CD14-positive monocyte (primary cell): ENCODE data around the gene GH1. TPM values are rescaled to one million over a fixed set of nuclear protein-coding genes. Genes with fewer than 3 reads are reported as not detected.

Experiments used
- DNase-seq, 3 donors: peaks; one replicate each; pipeline ENCODE4 v3.0.0-alpha.2; 2011 to 2022
- H2AFZ ChIP-seq: 2 replicates; pipeline ENCODE4 v1.6.0; 2012; ENCODE audit warnings: mild to moderate bottlenecking, low read depth, low read length, inconsistent platforms; ENCODE audit not compliant: insufficient read depth, poor library complexity, severe bottlenecking
- H3K27ac ChIP-seq, 2 donors: 1 replicate in 1 of 2; 2 replicates in 1 of 2; pipeline ENCODE4 v1.5.1; 2012 to 2013; ENCODE audit warnings: low read length in 2 of 2, control low read depth in 1 of 2, inconsistent platforms in 1 of 2, low read depth in 1 of 2, mild to moderate bottlenecking in 1 of 2
- H3K27me3 ChIP-seq, 2 donors: one replicate each; pipeline versions ENCODE4 v1.6.0 to v1.6.1; 2011 to 2013; ENCODE audit warnings: low read length in 2 of 2; ENCODE audit not compliant: control insufficient read depth in 2 of 2, insufficient read depth in 2 of 2
- H3K36me3 ChIP-seq, 2 donors: replicated peaks in 1 of 2; 1 replicate in 1 of 2; 2 replicates in 1 of 2; pipeline versions ENCODE4 v1.5.1 to v1.6.1; 2012 to 2013; ENCODE audit warnings: low read length in 2 of 2, control low read depth in 1 of 2, inconsistent platforms in 1 of 2, mild to moderate bottlenecking in 1 of 2; ENCODE audit not compliant: insufficient read depth in 2 of 2, control insufficient read depth in 1 of 2
- H3K4me1 ChIP-seq, 2 donors: 1 replicate in 1 of 2; 2 replicates in 1 of 2; pipeline versions ENCODE4 v1.5.1 to v1.6.1; 2012 to 2013; ENCODE audit warnings: low read length in 2 of 2, control low read depth in 1 of 2, inconsistent platforms in 1 of 2, mild to moderate bottlenecking in 1 of 2, moderate library complexity in 1 of 2; ENCODE audit not compliant: insufficient read depth in 2 of 2, control insufficient read depth in 1 of 2
- H3K4me2 ChIP-seq: replicated peaks from 2 replicates; pipeline ENCODE3; 2012; ENCODE audit warnings: low read length, moderate library complexity, mild to moderate bottlenecking; ENCODE audit not compliant: poor library complexity, severe bottlenecking; ENCODE audit errors: extremely low read depth
- H3K4me3 ChIP-seq, 3 experiments: fragments of 200-600 bp in 1 of 3; sonication (generic) in 1 of 3; replicated peaks in 1 of 3; 1 replicate in 2 of 3; 2 replicates in 1 of 3; pipeline ENCODE4 v1.5.1; 2011 to 2013; ENCODE audit warnings: low read length in 3 of 3, mild to moderate bottlenecking in 3 of 3, control low read depth in 2 of 3, low read depth in 2 of 3, inconsistent platforms in 1 of 3, moderate library complexity in 1 of 3
- H3K79me2 ChIP-seq: 2 replicates; pipeline ENCODE4 v1.6.0; 2012; ENCODE audit warnings: mild to moderate bottlenecking, control low read depth, inconsistent platforms, low read length, moderate library complexity; ENCODE audit not compliant: insufficient read depth
- H3K9ac ChIP-seq: 2 replicates; pipeline ENCODE4 v1.6.0; 2017; ENCODE audit warnings: low read length, mild to moderate bottlenecking; ENCODE audit not compliant: insufficient read depth, poor library complexity, severe bottlenecking
- H3K9me3 ChIP-seq, 2 donors: replicated peaks in 1 of 2; 1 replicate in 1 of 2; 2 replicates in 1 of 2; pipeline versions ENCODE4 v1.5.1 to v1.6.1; 2012 to 2013; ENCODE audit warnings: low read length in 2 of 2, control low read depth in 1 of 2; ENCODE audit not compliant: control insufficient read depth in 1 of 2, insufficient read depth in 1 of 2
- H4K20me1 ChIP-seq: 2 replicates; pipeline ENCODE4 v1.6.0; 2012; ENCODE audit warnings: mild to moderate bottlenecking, low read length, control low read depth, moderate library complexity; ENCODE audit not compliant: insufficient read depth
- H3K27ac Mint-ChIP-seq, 7 donors: one replicate each; pipeline ENCODE4 v1.8.0; 2020; ENCODE audit warnings: mild to moderate bottlenecking in 7 of 7, mixed read lengths in 7 of 7, moderate library complexity in 6 of 7, inconsistent platforms in 2 of 7
- H3K27me3 Mint-ChIP-seq, 3 donors: one replicate each; pipeline ENCODE4 v1.8.0; 2021 to 2022; ENCODE audit warnings: low read depth in 3 of 3, mild to moderate bottlenecking in 3 of 3, mixed read lengths in 3 of 3, moderate library complexity in 3 of 3, inconsistent platforms in 1 of 3
- H3K36me3 Mint-ChIP-seq, 2 donors: one replicate each; pipeline ENCODE4 v1.8.0; 2020; ENCODE audit warnings: mixed read lengths in 2 of 2, inconsistent platforms in 1 of 2, mild to moderate bottlenecking in 1 of 2
- H3K4me1 Mint-ChIP-seq: one replicate; pipeline ENCODE4 v1.8.0; 2020; ENCODE audit warnings: mild to moderate bottlenecking, mixed read lengths
- H3K4me3 Mint-ChIP-seq, 2 donors: one replicate each; pipeline ENCODE4 v1.8.0; 2020; ENCODE audit warnings: mild to moderate bottlenecking in 2 of 2, mixed read lengths in 2 of 2, moderate library complexity in 1 of 2
- H3K9me3 Mint-ChIP-seq, 7 donors: one replicate each; pipeline ENCODE4 v1.8.0; 2020 to 2022; ENCODE audit warnings: mixed read lengths in 7 of 7, mild to moderate bottlenecking in 6 of 7, moderate library complexity in 6 of 7, inconsistent platforms in 2 of 7
- WGBS: methylation state at CpG from one replicate; pipeline ENCODE4 v1.1.5; 2013; ENCODE audit warnings: missing lambda C conversion rate; ENCODE audit not compliant: insufficient coverage; 5-methylcytosine and 5-hydroxymethylcytosine counted together
- intact Hi-C, 2 donors: fragments of 100-400 bp; cut with micrococcal nuclease; formaldehyde crosslinking; loops; one replicate each; pipeline versions ENCODE4 v1.15.0 to v1.15.1; 2023
- polyA plus RNA-seq, 3 donors: library from polyadenylated mRNA; depleted of rRNA in 1 of 3; unstranded in 2 of 3; stranded (reverse) in 1 of 3; fragments of 300-500 nt in 2 of 3; fragments of >200 nt in 1 of 3; fragmentation: Illumina TruSeq in 2 of 3; gene quantifications; 1 replicate in 2 of 3; 2 replicates in 1 of 3; pipeline ENCODE4 v1.2.3, GENCODE V29; 2012 to 2021
- TF ChIP-seq, protein P1 (sequence below): fragments of 200-600 bp; IDR thresholded peaks from one replicate; pipeline ENCODE4 v1.8.0; 2022; ENCODE audit warnings: antibody characterized with exemption, mild to moderate bottlenecking

Gene GH1
- polyA plus RNA-seq, 3 donors: not detected

DNA sequence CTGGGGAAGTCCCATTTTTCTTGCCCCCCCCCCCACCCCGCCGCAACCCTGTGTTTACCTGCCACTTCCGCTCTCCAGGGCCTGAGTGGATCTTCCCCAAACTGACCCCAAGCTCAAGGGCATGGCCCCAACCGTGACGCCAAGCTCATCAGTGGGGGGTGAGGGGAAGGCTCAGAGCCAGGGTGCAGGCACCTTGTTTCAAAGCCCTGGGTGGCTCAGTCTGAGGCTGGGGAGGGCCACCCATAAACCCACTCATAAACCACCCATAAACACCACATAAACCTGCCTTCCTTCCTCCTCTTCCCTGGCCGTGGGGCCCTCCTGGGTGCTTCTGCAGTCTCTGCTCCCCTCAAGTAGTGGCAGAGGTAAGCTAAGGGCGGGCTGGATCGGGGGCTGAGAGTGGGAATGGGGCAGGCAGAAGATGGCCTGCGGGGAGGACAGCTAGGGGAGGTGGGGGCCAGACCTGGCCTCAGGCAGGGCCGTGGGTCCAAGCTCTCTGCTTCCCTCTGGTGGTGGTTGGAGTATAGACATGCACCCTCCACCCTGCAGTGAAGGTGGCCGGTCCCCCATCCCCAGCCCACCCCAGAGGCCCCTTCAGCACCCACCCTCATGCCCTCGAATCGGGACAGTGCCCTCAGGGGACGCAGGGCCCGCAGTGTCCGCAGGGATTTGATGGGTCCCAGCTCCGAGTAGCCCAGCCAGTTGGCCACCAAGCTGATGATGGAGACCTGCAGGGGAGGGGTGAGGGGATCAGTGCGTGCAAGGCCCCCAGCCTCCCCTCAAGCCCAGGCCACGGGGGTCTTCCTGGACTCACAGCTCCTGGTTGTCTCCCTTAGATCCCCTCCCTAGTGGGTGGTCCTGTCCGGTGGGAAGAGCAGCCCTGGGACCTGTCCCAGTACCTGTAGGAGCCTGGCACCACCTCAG is 28.1 kb upstream of the GH1 start:
- Histone ChIP-seq H3K27me3 (no peaks in the 10 kb centered on the region), H3K27ac (no peak overlapping the region), H3K79me2 (no peaks in the 10 kb centered on the region), H3K9ac (peak overlapping the region; percentile 38), H3K9me3 (no peaks in the 10 kb centered on the region), H3K4me1 (peaks cover 9 to 10% of the 10 kb centered on the region in 2 donors), H2AFZ (peak overlapping the region; percentile 80), H3K36me3 (no peaks in the 10 kb centered on the region), H4K20me1 (no peaks in the 10 kb centered on the region), H3K4me3 (peak overlapping the region in 1 of 3 experiments; percentile 72), H3K4me2 (peak overlapping the region; percentile 78)
- DNase-seq: peak; percentile 53 to 65 (median 63)
- peak overlapping the region; percentile 52 to 77 for H3K4me3 Mint-ChIP-seq
- H3K27me3 Mint-ChIP-seq: peaks cover 0 to 7% (median 4%) of the 10 kb centered on the region in 3 donors
- H3K36me3 Mint-ChIP-seq: no peaks in the 10 kb centered on the region
- TF ChIP-seq, protein P1, sequence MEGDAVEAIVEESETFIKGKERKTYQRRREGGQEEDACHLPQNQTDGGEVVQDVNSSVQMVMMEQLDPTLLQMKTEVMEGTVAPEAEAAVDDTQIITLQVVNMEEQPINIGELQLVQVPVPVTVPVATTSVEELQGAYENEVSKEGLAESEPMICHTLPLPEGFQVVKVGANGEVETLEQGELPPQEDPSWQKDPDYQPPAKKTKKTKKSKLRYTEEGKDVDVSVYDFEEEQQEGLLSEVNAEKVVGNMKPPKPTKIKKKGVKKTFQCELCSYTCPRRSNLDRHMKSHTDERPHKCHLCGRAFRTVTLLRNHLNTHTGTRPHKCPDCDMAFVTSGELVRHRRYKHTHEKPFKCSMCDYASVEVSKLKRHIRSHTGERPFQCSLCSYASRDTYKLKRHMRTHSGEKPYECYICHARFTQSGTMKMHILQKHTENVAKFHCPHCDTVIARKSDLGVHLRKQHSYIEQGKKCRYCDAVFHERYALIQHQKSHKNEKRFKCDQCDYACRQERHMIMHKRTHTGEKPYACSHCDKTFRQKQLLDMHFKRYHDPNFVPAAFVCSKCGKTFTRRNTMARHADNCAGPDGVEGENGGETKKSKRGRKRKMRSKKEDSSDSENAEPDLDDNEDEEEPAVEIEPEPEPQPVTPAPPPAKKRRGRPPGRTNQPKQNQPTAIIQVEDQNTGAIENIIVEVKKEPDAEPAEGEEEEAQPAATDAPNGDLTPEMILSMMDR: peak; percentile 94
- 38% methylated on average over 1 of the region's 20 CpGs for WGBS
- peak overlapping the region in 3 of 7 donors; percentile 43 to 86 (median 84) for H3K27ac Mint-ChIP-seq
- H3K4me1 Mint-ChIP-seq: peaks cover 6% of the 10 kb centered on the region
- intact Hi-C loops: loop anchor here in 1 of 2 donors (2.0 to 5.0 kb wide), 2 partner anchors 28 to 44 kb away; partner anchors contain the start of gene GH1
- H3K9me3 Mint-ChIP-seq: peaks cover 0 to 1% (median 0%) of the 10 kb centered on the region in 7 donors

DNA sequence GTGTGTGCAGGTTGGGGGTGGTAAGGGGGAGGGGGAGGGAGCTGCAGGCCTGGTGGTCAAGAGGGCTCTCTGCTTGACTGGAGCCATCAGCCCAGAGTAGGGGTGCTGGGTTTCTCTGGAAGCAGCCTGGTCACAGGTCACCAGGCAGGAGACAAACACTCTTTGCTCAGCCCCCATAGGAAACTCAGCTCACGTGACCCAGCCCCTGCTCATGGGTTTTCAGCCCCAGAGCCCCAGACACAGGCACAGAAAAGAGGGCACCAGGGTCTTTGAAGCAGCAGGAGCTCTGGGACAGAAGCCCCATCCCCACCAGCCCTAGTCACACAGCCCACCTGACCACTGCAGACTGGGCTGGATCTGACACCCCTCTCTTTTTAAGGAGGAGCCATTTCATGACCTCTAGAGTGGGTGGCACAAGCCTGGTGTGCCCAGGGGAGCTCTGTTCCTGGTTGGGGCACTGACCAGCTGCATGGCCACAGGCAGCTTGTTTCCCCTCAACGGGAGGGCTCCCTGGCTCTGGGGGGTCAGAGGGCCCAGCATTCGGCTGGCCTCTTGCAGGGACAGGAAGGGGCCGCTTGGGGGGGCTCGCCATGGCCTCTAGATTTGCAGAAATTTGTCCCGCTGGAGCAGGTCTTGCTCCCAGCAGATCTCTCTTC is 27.3 kb upstream of the GH1 start:
- TF ChIP-seq, protein P1: no peak
- H3K9me3 Mint-ChIP-seq: peaks cover 0 to 1% (median 0%) of the 10 kb centered on the region in 7 donors
- Histone ChIP-seq H2AFZ (peak overlapping the region; percentile 80), H3K36me3 (no peaks in the 10 kb centered on the region), H3K27me3 (no peaks in the 10 kb centered on the region), H3K27ac (no peak overlapping the region), H4K20me1 (no peaks in the 10 kb centered on the region), H3K4me1 (peaks cover 9 to 10% of the 10 kb centered on the region in 2 donors), H3K9me3 (no peaks in the 10 kb centered on the region), H3K4me2 (peak overlapping the region; percentile 78), H3K9ac (peak overlapping the region; percentile 38), H3K79me2 (no peaks in the 10 kb centered on the region), H3K4me3 (peak overlapping the region in 1 of 3 experiments; percentile 72)
- intact Hi-C loops: loop anchor here in 1 of 2 donors (2.0 to 5.0 kb wide), 2 partner anchors 27 to 44 kb away; partner anchors contain the start of gene GH1
- H3K27me3 Mint-ChIP-seq: peaks cover 0 to 4% (median 3%) of the 10 kb centered on the region in 3 donors
- WGBS: 31% methylated on average over 6 of the region's 6 CpGs
- H3K4me1 Mint-ChIP-seq: peaks cover 6% of the 10 kb centered on the region
- DNase-seq: no peak
- H3K36me3 Mint-ChIP-seq: no peaks in the 10 kb centered on the region
- no peak overlapping the region for H3K27ac Mint-ChIP-seq
- no peak overlapping the region for H3K4me3 Mint-ChIP-seq
